IMR-90 (cell line): ENCODE data around the gene GPR176. TPM values are rescaled to one million over a fixed set of nuclear protein-coding genes. Genes with fewer than 3 reads are reported as not detected.

Experiments used
- ATAC-seq: fragments of 200-7000 bp; cut with Tn5 transposase; 2 replicates; pipeline ENCODE4 v1.9.1; 2020; ENCODE audit warnings: low read depth, mild to moderate bottlenecking, moderate library complexity
- BruUV-seq: library from RNA; stranded (reverse); fragments of 400-500 nt; replicated peaks from 2 replicates; lab custom pipeline; 2021; lab: Mats Ljungman, UMichigan
- CTCF ChIA-PET: fragments of 300-600 bp; formaldehyde crosslinking; extraction: SDS; loops from one replicate; lab custom pipeline; 2021; ENCODE audit warnings: antibody characterized with exemption; lab: Yijun Ruan, JAX
- POLR2A ChIA-PET: fragments of 300-600 bp; sonication (Branson Sonifier 250); formaldehyde crosslinking; loops from one replicate; lab custom pipeline; 2022; ENCODE audit warnings: antibody characterized with exemption; ENCODE audit not compliant: unreplicated experiment; lab: Charles Lee
- DNase-seq: peaks from one replicate; pipeline ENCODE4 v3.0.0; 2013
- H2AFZ ChIP-seq: replicated peaks from 2 replicates; pipeline ENCODE3; 2013; ENCODE audit warnings: low read length, mild to moderate bottlenecking; ENCODE audit not compliant: poor library complexity
- H2AK5ac ChIP-seq: 2 replicates; pipeline ENCODE4 v1.6.1; 2013; ENCODE audit warnings: low read depth, low read length, inconsistent platforms
- H2AK9ac ChIP-seq: replicated peaks from 2 replicates; pipeline ENCODE3; 2013; ENCODE audit warnings: mild to moderate bottlenecking, low read depth, low read length, moderate library complexity; ENCODE audit not compliant: poor library complexity
- H2BK120ac ChIP-seq: 2 replicates; pipeline ENCODE4 v1.6.1; 2013; ENCODE audit warnings: low read depth, low read length, inconsistent platforms
- H2BK15ac ChIP-seq: 3 replicates; pipeline ENCODE4 v1.6.1; 2013; ENCODE audit warnings: low read depth, low read length, inconsistent platforms
- H2BK20ac ChIP-seq: 2 replicates; pipeline ENCODE4 v1.6.1; 2013; ENCODE audit warnings: low read depth, mild to moderate bottlenecking, inconsistent platforms, low read length, moderate library complexity
- H2BK5ac ChIP-seq: 2 replicates; pipeline ENCODE4 v1.6.1; 2013; ENCODE audit warnings: mild to moderate bottlenecking, low read depth, low read length, inconsistent platforms; ENCODE audit not compliant: poor library complexity, severe bottlenecking
- H3K14ac ChIP-seq: replicated peaks from 2 replicates; pipeline ENCODE4 v1.6.1; 2013; ENCODE audit warnings: low read depth, low read length, inconsistent platforms
- H3K18ac ChIP-seq: 2 replicates; pipeline ENCODE4 v1.6.1; 2013; ENCODE audit warnings: low read depth, low read length, control low read depth
- H3K23ac ChIP-seq: 2 replicates; pipeline ENCODE4 v1.6.1; 2013; ENCODE audit warnings: low read depth, low read length, inconsistent platforms
- H3K27ac ChIP-seq: 2 replicates; pipeline ENCODE4 v1.5.1; 2013; ENCODE audit warnings: mild to moderate bottlenecking, control low read depth, low read length; ENCODE audit not compliant: insufficient read depth
- H3K27me3 ChIP-seq: 2 replicates; pipeline ENCODE4 v1.6.1; 2013; ENCODE audit warnings: low read length; ENCODE audit not compliant: control insufficient read depth, insufficient read depth
- H3K36me3 ChIP-seq: 2 replicates; pipeline ENCODE4 v1.6.1; 2013; ENCODE audit warnings: low read length, mixed read lengths; ENCODE audit not compliant: control insufficient read depth, insufficient read depth
- H3K4ac ChIP-seq: 2 replicates; pipeline ENCODE4 v1.6.1; 2013; ENCODE audit warnings: low read depth, low read length, inconsistent platforms
- H3K4me1 ChIP-seq: 2 replicates; pipeline ENCODE4 v1.6.1; 2013; ENCODE audit warnings: low read length, mixed read lengths; ENCODE audit not compliant: control insufficient read depth, insufficient read depth
- H3K4me2 ChIP-seq: 2 replicates; pipeline ENCODE4 v1.6.1; 2013; ENCODE audit warnings: low read depth, mild to moderate bottlenecking, control low read depth, low read length, moderate library complexity
- H3K4me3 ChIP-seq: 2 replicates; pipeline ENCODE4 v1.5.1; 2013; ENCODE audit warnings: low read depth, mild to moderate bottlenecking, control low read depth, low read length, moderate library complexity; ENCODE audit not compliant: insufficient read depth
- H3K56ac ChIP-seq: 2 replicates; pipeline ENCODE4 v1.6.1; 2013; ENCODE audit warnings: low read length, inconsistent platforms; ENCODE audit not compliant: insufficient read depth; ENCODE audit errors: extremely low read depth
- H3K79me1 ChIP-seq, 2 experiments: 2 replicates each; pipeline ENCODE4 v1.6.1; 2013; ENCODE audit warnings: low read length in 2 of 2, inconsistent platforms in 1 of 2, low read depth in 1 of 2
- H3K9ac ChIP-seq: 2 replicates; pipeline ENCODE4 v1.6.1; 2013; ENCODE audit warnings: low read depth, low read length, control low read depth
- H3K9me1 ChIP-seq: 2 replicates; pipeline ENCODE4 v1.6.1; 2013; ENCODE audit warnings: low read length, inconsistent platforms; ENCODE audit not compliant: insufficient read depth
- H3K9me3 ChIP-seq: 2 replicates; pipeline ENCODE4 v1.6.1; 2013; ENCODE audit warnings: low read length; ENCODE audit not compliant: control insufficient read depth, insufficient read depth
- H4K20me1 ChIP-seq: 2 replicates; pipeline ENCODE4 v1.6.1; 2013; ENCODE audit warnings: low read length, inconsistent platforms; ENCODE audit not compliant: insufficient read depth
- H4K5ac ChIP-seq: 2 replicates; pipeline ENCODE4 v1.6.1; 2013; ENCODE audit warnings: mild to moderate bottlenecking, low read depth, low read length, control low read depth
- H4K8ac ChIP-seq, 2 experiments: 2 replicates each; pipeline ENCODE4 v1.6.1; 2013; ENCODE audit warnings: low read depth in 2 of 2, low read length in 2 of 2, control low read depth in 1 of 2, inconsistent platforms in 1 of 2
- H4K91ac ChIP-seq: 2 replicates; pipeline ENCODE4 v1.6.1; 2013; ENCODE audit warnings: low read depth, low read length, inconsistent platforms; ENCODE audit not compliant: insufficient read depth
- CEBPB ChIP-seq: IDR thresholded peaks from 2 replicates; pipeline ENCODE4 v1.6.1; 2012; ENCODE audit warnings: low read depth, low read length, improper control_type of control experiment
- CHD1 ChIP-seq: IDR thresholded peaks from 2 replicates; pipeline ENCODE4 v1.6.1; 2012; ENCODE audit warnings: low read depth, low read length, improper control_type of control experiment
- FOS ChIP-seq: fragments of 150-350 bp; IDR thresholded peaks from 2 replicates; pipeline ENCODE4 v1.6.1; 2016; ENCODE audit warnings: low read depth, low read length
- NFE2L2 ChIP-seq: fragments of 150-350 bp; IDR thresholded peaks from 2 replicates; pipeline ENCODE4 v1.6.1; 2016; ENCODE audit warnings: low read depth, mild to moderate bottlenecking, low read length
- RAD21 ChIP-seq: IDR thresholded peaks from 2 replicates; pipeline ENCODE4 v1.6.1; 2012; ENCODE audit warnings: low read length, improper control_type of control experiment
- RCOR1 ChIP-seq: IDR thresholded peaks from 2 replicates; pipeline ENCODE4 v1.6.1; 2012; ENCODE audit warnings: mild to moderate bottlenecking, low read length, improper control_type of control experiment; ENCODE audit not compliant: insufficient replicate concordance
- SMC3 ChIP-seq: fragments of 150-350 bp; IDR thresholded peaks from 2 replicates; pipeline ENCODE4 v1.6.1; 2016; ENCODE audit warnings: low read depth, mild to moderate bottlenecking, antibody characterized with exemption, low read length, moderate library complexity
- dilution Hi-C: fragments of 300-500 bp; cut with HindIII; formaldehyde crosslinking; loops from one replicate; pipeline ENCODE4 v1.14.3; 2018; ENCODE audit warnings: low sequenced_read_pairs; ENCODE audit not compliant: unreplicated experiment
- in situ Hi-C: fragments of 300-500 bp; cut with MboI; formaldehyde crosslinking; loops from 3 replicates; pipeline ENCODE4 v1.14.3; 2019; ENCODE audit warnings: low sequenced_read_pairs, inconsistent platforms, mixed read lengths
- intact Hi-C: fragments of 100-400 bp; cut with micrococcal nuclease; formaldehyde crosslinking; loops from 2 replicates; pipeline ENCODE4 v1.10.0; 2022
- microRNA-seq, 2 experiments: library from miRNA; stranded (forward) in 1 of 2; unstranded in 1 of 2; fragments of 10-50 nt in 1 of 2; fragments of <30 nt in 1 of 2; gene quantifications in 1 of 2; microRNA quantifications in 1 of 2; one replicate each; pipeline versions ENCODE3 to v1.1.0; 2013 to 2020; ENCODE audit not compliant: insufficient read depth in 1 of 2, insufficient read length in 1 of 2, unreplicated experiment in 1 of 2
- polyA plus RNA-seq, 3 experiments: library from polyadenylated mRNA; depleted of rRNA; stranded (reverse); fragments of >200 nt; gene quantifications; 2 replicates each; pipeline ENCODE4 v1.2.3, GENCODE V29; 2012; ENCODE audit warnings: low replicate concordance in 1 of 3
- small RNA-seq, 5 experiments: library from RNA; depleted of rRNA; stranded (forward); fragments of <200 nt; gene quantifications; one replicate each; pipeline ENCODE3, GENCODE V24; 2012
- total RNA-seq: library from RNA; depleted of rRNA; stranded (reverse); fragments of >200 nt; gene quantifications from 2 replicates; pipeline ENCODE4 v1.2.3, GENCODE V29; 2012; rRNA removed

Gene GPR176
- total and polyA plus RNA-seq, 2 of the 4 experiments (the other 2 are of a cell fraction) = 114 to 246 TPM

- CTCF ChIA-PET = no interaction called here
These were observed 167.8 kb downstream of the GPR176 start for GRCh38 chr15:39752246-39752645.

More at GRCh38 chr15:39752246-39752645, 167.8 kb downstream of the GPR176 start:
- Histone ChIP-seq H2AK9ac (no peak overlapping the region), H3K27ac (no peak overlapping the region), H3K79me1 (no peaks in the 10 kb centered on the region), H2BK15ac (no peak overlapping the region), H3K9me3 (peaks cover 4% of the 10 kb centered on the region; the same call in 1 of the 2 replicates), H3K9ac (no peak overlapping the region), H3K23ac (no peak overlapping the region), H3K9me1 (no peaks in the 10 kb centered on the region), H2AFZ (no peak overlapping the region), H3K18ac (no peak overlapping the region), H3K4me3 (no peak overlapping the region), H3K14ac (no peak overlapping the region), H2BK5ac (no peak overlapping the region), H2BK20ac (no peak overlapping the region), H3K27me3 (no peaks in the 10 kb centered on the region), H3K4me2 (no peak overlapping the region), H4K8ac (no peak overlapping the region), H3K36me3 (no peaks in the 10 kb centered on the region), H4K91ac (no peak overlapping the region), H4K20me1 (no peaks in the 10 kb centered on the region), H2BK120ac (no peak overlapping the region), H3K4ac (no peak overlapping the region), H4K5ac (no peak overlapping the region), H3K56ac (no peak overlapping the region), H3K4me1 (no peaks in the 10 kb centered on the region), H2AK5ac (no peak overlapping the region)
- ATAC-seq (no peak), DNase-seq (no peak)
- POLR2A ChIA-PET = no interaction called here
- dilution Hi-C loops = no loop called here
- BruUV-seq = no TSS peak
- TF ChIP-seq RAD21 = no peak
- TF ChIP-seq SMC3 = no peak
- TF ChIP-seq NFE2L2 = no peak
- no peak for TF ChIP-seq CEBPB
- TF ChIP-seq FOS = no peak
- no peak for TF ChIP-seq RCOR1
- TF ChIP-seq CHD1 = no peak
- in situ Hi-C loops = loop anchor here (25.0 kb wide), 1 partner anchor 590 kb away; no protein-coding TSS in a partner anchor
- intact Hi-C loops = loop anchor here (10.0 kb wide), 1 partner anchor 577 kb away; no protein-coding TSS in a partner anchor

Small RNA genes lying within 50 kb of the gene (microRNA-seq; reads per million reads assigned to microRNA genes)
- not detected for gene RF00019 (ENCODE audit: insufficient read depth, insufficient read length)

Small RNA genes lying within 50 kb of the gene (small RNA-seq; reads per million reads assigned to genes)
- 0 reads per million in 5 experiments for gene RF00019

Other genes with a start within 250 kb of the GPR176 start
- 0.18 and 0.56 TPM in 2 replicates for gene FSIP1, start 137.4 kb downstream of the GPR176 start, total RNA-seq
- 0.03 and 0.10 TPM in 2 replicates for gene FSIP1, start 137.4 kb downstream of the GPR176 start, polyA plus RNA-seq (2012; rRNA removed)
- 132 and 139 TPM in 2 replicates for gene EIF2AK4, start 13.8 kb upstream of the GPR176 start, total RNA-seq
- gene EIF2AK4, start 13.8 kb upstream of the GPR176 start, polyA plus RNA-seq (2012; rRNA removed) = 75.3 and 80.3 TPM in 2 replicates
- 106 and 205 TPM in 2 replicates for gene SRP14, start 118.9 kb upstream of the GPR176 start, total RNA-seq
- 295 and 296 TPM in 2 replicates for gene SRP14, start 118.9 kb upstream of the GPR176 start, polyA plus RNA-seq (2012; rRNA removed)
- gene BMF, start 188.6 kb upstream of the GPR176 start, total RNA-seq = 1.7 and 2.9 TPM in 2 replicates
- 2.4 and 2.8 TPM in 2 replicates for gene BMF, start 188.6 kb upstream of the GPR176 start, polyA plus RNA-seq (2012; rRNA removed)
- gene BUB1B, start 240.8 kb upstream of the GPR176 start, total RNA-seq = 24.7 and 31.9 TPM in 2 replicates
- 13.6 and 15.6 TPM in 2 replicates for gene BUB1B, start 240.8 kb upstream of the GPR176 start, polyA plus RNA-seq (2012; rRNA removed)